Measurements from ENCODE around the gene CTDSPL.

- TF ChIP-seq POU5F1 (IDR thresholded peaks at IDR 0.05; ENCODE audit: low read depth, low read length) (no peak), EP300 (IDR thresholded peaks at IDR 0.05; ENCODE audit: borderline replicate concordance in 1 of 2, low read depth in 2 of 2, low read length in 2 of 2) (no peak), CTCF (IDR thresholded peaks at IDR 0.05; ENCODE audit: control extremely low read depth in 1 of 3, insufficient read depth in 1 of 3, low read depth in 1 of 3, low read length in 3 of 3) (no peak), CEBPB (IDR thresholded peaks at IDR 0.05; ENCODE audit: low read depth, low read length) (no peak), CHD7 (IDR thresholded peaks at IDR 0.05; ENCODE audit: insufficient replicate concordance, low read length) (no peak), POLR2A (IDR thresholded peaks at IDR 0.05; ENCODE audit: control extremely low read depth in 1 of 2, low read depth in 2 of 2, low read length in 2 of 2) (no peak), BCL11A (IDR thresholded peaks at IDR 0.05; ENCODE audit: low read depth in 2 of 2, low read length in 2 of 2) (no peak), TBP (IDR thresholded peaks at IDR 0.05; ENCODE audit: low read depth, low read length) (no peak)
These were observed 135.7 kb downstream of the CTDSPL start for GRCh38 chr3:37997342-37997741.
